GM19351 (cell line): ENCODE measurements around the gene NTM.

Experiments used
- ATAC-seq: cut with Tn5 transposase; IDR thresholded peaks from one replicate; pipeline ENCODE4 v1.9.1; 2021; ENCODE audit warnings: mild to moderate bottlenecking, moderate library complexity; ENCODE audit not compliant: unreplicated experiment

NTM gene

DNA sequence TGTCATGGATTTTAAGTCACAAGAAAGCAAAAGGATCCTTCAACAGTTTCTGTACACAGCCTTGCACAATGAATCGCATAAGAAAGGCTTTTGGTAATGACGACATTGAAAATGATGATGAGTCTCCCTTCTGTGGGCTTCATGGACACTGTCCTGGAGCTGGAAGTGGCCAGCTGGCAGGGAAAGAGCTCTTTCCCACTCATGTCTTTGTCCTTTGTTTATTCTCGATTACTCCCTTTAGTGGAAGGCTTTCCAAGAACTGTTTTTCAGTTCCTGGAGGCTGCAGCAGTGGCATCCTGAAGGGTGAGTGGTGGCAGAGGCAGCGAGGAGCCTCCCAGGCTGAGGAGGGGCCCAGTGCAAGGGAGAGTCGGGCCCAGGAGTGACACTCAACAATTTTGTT, 505.2 kb downstream of the NTM start:
- no peak for ATAC-seq

DNA sequence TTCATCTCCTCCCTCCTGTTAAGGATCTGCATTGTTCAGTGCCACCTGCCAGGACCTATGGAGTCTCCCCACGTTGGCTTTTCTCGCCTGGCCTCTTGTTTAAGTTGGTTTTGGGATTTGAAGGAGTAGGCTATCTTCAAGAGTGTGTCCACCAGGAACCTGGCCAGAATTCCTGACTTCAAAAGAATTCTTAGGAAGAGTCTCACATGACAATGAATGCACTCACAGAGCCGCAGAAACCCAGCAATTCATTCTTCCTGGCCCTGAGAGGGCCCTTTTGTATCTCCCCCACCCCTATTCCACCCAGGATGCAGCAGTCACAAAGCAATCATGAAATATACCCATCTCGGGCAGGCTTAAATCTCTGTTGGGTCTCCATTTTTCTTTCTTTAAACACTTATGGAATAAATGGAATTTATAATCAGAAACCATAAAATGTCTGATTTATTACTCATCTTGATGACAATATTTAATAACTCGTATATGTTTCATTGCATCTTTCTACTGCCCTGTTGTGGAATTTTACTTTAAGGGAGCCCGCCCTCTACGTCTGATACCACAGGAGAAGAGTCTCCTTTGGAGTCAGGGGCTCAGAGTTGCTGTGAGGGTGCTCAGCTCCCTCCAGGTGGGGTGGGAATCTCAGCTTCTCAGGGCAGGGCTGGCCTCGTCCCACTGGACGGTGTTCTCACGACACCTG, 507.0 kb downstream of the NTM start:
- no peak for ATAC-seq

DNA sequence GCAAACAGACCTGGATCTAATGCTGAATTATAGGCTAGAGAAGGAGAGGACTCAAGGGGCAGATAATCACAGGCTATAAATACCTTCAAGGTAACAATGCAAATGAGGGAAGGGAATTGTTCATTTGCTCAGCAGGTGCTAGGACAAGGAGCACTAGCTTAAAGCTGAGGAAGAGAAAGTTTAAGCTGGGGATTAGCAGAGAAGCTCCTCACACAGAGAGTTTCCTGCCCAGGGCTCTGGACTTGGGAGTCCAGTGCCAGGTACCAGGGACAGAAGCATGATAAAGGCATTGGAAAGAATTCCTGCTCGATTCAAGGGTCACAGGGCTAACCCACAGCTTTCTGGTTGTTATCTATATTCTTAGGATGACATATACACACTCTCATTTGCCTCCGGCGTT, 509.9 kb downstream of the NTM start:
- ATAC-seq = no peak

DNA sequence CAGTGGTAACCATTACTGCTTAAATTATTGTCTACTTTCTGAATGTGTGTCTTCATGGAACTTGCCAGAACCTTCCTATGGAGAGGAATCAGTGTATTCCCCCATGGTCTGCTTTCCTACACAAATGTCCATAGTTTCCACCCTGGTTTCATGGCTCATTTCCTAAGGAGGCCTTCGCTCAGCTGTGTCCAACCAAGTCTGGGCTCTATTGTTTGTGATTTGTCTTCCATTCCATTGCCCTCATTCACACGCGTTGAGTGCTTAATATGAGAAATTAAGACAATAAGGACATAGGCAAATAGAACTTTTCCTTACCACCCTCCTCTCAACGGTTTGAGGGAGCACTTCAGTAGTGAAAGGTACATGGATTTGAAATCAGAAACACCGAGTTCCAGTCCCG, 510.6 kb downstream of the NTM start:
- no peak for ATAC-seq

DNA sequence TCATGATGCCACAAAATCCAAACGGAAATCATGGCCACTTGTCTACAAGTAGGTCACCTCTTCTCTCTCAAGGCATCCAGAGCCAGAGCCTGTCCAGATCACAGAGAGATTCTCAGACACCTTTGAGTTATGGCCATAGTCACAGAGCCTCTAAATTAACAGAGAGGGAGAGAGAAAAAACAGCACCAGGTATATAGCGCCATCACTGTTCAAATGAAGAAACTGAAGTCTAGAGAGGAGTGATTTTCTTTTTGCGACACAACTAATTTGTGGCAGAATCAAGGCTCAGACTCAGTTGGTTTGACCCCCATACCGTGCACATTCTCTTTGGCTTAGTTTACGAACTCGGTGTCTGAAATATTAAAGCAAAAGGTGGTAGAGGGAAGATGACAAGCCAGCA, 512.9 kb downstream of the NTM start:
- no peak for ATAC-seq

DNA sequence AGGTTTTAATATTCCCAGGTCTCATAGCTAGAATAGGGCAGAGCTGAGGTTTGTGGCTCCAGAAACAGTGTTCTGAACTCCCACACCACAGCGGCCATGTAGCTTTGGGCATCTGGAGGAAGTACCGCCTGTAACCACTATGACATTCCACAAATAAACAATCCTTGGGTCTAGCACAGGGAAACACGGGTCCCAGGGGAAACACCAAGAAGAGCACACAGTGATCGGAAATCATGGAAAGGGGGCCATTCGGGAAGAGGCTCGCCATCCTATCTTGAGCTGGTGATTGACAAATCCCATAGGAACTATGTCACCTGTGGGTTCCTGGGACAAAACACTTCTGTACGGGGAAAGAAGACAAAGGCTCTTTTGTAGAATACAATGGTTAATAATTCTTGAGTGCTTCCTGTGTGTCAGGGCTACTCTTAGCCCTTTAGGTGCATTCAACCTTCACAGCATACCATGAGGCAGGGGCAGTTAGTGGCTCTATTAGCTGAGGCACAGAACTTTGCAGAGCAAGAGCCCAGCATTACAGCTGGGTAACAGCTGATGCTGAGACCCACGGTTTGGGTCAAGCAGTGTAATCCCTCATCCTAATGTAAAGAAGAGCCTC, 514.2 kb downstream of the NTM start:
- ATAC-seq = no peak

DNA sequence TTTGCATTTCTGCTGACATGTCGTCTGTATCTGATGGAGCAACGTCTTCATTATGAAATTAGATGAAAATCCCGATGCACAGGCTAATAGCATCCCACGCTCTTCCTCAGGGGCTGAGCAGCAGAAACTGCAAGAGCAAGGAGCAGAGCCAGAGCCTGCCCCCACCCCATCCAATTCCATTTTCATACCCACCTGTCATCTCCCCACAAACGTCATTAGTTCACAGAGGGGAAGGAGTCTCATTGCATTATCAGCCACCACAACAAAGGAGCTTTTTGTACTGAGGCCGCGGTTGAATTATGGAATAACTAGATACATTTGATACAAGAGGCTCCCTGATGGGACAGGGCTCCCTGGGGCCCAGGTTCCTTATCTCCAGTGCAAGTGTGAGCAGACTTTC, 515.0 kb downstream of the NTM start:
- ATAC-seq = no peak

DNA sequence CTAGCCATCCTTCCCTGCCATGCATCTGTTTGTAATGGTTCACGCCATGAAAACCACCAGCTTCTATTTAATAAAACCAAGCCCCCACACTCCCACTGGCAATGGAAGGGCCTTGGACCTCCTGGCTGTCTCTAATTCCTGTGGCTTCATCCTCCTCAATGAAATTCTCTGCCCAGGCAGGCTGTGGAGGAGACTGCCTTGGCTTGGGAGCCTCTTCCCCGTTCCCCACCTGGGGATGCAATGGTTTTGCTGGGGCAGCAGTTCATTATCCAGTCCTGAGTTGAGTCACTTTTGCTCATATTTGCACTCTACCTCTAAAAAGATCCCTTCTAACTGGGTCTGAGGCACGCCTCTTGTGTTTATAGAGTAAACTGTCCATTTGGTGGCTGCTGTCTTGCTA, 515.8 kb downstream of the NTM start:
- no peak for ATAC-seq

DNA sequence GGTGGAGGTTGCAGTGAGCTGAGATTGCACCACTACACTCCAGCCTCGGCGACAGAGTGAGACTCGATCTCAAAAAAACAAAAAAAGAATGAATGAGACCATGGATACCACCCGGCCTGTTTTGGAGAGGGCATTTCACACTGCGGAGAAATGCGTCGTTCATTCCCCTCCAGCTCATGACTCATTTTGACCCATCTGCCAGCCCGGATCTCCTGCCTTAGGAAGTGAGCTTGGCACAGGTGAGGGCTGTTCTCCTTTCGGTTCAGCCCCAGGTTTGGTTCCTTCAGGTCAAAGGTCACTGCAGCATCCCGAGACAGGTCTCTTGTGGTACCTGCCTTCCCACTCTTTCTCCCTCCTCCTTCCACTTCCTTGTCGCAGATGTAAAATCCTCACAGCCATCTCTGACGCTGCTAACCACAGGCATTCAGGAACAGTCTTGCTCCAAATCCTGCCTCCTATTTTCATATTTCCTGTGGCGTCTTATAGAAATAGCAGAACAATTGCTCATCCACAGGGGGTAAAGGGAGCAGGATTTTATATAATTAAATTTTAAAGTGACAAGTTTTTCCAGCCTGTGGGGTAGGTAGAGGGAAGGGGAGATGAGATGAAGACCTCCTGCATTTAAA, 517.9 kb downstream of the NTM start:
- ATAC-seq = no peak

DNA sequence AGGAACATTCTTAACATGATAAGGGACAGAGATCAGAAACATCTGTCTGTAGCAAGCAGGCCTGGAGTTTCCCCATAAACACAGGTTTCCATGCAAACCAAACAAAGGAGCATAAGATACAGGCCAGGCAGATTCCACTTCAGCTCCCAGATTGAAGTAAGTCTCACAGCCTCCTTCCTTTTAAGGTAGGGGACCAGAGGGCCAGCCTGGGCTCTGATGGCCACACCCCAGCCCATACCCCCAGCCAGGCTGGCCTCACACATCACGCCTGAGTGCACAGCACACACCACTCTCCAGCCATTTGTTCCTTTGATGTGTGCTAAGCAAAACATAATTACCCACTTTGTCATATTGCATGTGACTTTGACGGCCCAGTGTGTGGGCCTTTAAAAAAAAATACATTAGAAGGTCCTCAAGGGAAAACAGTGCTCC, 518.7 kb downstream of the NTM start:
- peak; percentile 26 for ATAC-seq

DNA sequence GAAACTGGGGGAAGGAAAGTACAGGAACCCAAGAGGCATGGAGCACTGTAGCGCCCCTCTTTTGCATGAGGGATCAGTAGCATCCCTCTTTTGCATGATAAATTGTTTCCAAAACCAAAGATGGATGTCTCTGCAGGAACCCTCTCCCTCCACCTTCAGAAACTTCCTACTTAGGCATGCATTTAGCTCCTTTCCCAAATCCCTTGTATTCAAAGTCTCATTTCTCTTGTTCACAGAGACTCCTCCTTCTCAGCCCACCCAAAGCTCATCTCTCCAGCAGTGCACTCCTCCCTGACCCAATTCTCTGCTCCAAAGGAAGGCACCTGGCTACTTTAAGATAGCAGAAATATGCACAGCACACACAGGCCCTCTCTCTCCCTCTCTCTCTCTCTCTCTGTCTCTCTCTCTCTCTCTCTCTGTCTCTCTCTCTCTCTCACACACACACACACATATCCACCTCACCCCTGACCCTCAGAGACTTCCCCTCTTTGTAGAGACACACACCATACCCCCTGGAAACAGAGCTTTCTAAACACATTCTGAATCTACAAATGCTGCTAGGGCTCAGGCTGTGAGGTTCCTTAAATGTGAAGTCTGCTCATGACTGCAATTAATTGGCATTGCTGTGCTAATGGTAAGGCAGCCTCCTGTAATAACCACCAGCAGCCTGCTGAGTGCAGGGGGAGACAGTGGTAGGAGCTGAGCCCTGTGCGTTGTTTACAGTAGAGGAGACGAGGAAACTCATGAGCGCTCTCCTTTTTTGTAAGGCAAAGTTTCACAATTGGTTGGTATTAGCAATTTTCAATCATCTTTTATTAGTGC, 519.6 kb downstream of the NTM start:
- no peak for ATAC-seq

DNA sequence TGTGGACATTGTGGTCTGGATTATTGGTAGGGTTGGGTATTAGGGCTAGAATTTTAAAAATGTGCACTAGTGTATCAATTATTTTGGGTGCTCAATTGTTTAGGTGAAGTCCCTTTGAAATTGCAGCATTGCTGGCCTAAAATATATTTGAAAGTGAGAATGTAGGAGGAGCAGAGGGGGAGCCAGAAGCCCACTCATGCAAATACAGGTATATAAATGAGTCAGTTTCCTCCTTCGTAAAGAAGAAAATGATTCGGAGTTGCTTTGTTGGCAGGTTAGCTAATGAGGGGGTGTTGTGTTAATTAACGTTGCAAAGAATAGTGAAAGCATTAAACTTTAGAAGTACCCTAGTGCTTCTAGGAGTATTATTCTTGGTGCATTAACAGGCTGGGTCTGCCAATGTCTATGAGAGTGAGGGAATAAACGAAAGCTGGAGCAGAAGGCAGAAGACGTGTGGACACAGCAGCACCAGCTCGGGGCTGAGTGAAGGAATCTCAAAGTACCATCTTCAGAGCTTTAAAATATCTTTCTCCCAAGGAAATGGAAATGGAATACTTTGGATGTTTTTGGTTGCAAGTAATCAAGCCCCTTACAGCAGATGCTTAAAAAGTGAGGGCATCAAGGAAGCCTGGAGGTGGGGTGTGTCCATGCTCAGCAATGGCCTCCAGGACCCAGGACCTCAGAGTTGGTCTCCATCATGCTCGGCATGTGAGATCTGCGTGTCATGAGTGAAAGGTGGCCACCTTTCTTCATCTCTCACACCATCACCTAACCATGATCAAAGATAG, 522.9 kb downstream of the NTM start:
- ATAC-seq = peak; percentile 86

DNA sequence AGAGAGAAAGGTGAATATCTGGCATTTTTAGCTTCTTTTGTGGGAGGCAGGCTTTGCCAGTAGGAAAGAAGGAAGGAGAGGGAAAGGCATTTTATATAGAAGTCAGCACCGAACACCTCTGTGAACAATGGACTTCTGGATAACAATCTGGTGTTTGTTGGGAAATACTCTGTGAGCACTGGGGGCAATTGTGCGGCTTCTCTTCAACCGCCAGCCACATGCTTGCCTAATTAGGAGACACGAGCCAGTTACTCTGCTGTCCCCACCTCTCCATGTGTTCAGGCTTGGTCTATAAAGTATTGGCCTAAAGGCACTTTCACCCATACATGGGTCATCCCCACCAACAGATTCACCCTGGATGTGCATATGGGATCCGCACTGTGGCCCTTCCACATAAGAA, 523.6 kb downstream of the NTM start:
- ATAC-seq = no peak

DNA sequence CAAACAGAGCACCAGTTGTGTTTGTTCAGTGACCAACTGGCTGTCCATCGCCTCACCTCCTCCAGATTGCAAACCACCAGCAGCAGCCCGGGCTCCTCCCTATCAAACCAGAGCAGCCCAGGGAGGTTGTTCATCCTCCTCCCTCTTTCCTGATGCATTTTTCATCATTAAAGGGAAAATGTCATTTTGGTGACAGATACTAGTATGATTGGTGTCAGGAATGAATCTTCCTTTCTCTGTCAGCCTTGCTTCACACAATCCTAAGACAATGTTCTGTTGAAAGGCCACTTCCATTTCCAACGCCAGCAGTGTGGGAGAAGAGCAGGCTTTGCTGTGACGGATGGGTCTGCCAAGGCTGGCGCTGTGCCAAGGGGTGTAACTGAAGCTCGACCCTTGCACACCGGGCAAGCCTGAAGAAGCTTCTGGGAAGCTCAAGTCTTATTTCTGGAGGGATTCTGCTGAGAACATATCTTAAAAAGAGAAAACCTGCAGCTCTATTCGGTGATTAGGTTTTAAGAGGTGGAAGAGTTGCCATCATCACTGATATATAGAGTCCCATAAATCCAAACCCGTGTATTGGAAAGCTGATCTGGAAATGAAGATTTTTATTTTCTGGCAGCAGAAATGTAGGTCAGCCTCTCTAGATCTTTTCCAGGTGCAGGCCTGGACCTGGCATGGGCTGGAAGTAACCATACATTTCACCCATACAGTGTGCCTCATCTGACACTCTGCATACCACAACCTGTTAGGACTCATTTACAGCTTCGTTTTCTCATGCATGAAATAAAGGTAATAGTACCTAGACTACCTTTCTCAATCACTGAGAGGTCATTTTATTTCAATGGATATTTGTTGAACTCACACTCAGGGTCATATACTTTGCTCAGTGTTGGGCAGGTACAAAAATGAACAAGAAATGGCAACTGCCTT, 524.5 kb downstream of the NTM start:
- no peak for ATAC-seq

DNA sequence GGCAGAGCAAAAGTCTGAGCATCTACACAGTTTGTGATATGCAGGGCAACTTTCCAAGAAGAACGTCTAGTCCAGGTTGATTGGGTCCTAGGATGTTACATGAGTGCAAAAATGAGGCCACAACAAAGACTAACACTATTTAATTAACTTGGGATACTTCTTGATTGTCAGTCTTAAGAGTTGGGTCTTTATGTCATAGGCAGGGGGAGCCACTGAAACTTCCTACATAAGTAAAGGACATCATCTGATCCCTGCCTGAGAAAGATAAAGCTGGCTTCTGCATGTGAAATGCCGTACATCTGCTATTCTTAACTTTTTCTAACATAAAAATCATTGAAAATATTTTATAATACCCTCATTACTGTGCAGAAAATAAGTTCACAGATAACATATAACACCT, 525.5 kb downstream of the NTM start:
- ATAC-seq = no peak

DNA sequence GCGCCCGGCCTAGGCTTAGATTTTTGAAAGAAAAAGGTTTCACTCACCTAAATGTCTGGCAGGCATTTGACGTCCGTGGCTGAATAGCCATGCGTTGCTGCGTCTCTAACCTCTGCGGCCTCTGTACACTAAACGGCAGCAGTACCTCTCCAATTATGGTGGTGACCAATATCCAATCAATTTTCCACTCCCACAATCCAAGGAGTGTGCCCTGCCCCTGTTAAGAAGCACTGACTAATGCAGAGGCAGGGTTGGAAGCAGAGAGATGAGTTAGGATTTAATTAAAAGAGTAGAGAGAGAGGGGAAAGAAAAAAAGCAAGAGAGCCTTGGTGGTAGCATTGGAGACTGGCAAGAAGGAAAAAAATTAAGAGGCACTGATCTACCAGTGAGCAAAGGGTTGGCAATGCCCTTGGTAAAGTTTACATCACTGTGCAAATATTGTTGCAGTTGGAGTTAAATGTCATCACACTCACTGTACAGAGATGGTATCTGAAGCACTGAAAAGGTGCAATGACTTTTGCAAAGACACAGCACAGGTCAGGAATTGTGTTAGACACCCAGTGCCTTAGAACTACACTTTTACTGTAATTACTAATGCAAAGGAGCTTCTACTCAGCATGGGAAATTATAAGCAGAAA, 526.7 kb downstream of the NTM start:
- no peak for ATAC-seq

DNA sequence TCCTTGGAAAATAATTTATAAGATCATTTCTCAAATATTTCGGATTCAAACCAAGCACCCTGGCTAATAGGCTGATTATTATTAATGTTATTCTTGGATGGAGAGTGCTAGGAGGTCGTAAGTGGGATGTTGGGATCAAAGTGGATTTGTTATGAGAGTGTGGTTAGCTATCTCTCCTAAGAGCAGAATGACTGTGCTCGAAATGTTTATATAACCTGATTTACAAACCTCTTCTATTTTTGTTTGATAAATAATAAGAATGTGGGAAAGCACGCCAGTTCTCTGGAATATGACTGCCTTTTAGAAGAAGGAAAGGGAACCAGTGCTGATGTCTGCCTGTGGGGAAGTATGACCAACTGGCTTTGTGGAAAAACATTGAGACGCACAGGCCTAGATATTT, 527.5 kb downstream of the NTM start:
- ATAC-seq = no peak

DNA sequence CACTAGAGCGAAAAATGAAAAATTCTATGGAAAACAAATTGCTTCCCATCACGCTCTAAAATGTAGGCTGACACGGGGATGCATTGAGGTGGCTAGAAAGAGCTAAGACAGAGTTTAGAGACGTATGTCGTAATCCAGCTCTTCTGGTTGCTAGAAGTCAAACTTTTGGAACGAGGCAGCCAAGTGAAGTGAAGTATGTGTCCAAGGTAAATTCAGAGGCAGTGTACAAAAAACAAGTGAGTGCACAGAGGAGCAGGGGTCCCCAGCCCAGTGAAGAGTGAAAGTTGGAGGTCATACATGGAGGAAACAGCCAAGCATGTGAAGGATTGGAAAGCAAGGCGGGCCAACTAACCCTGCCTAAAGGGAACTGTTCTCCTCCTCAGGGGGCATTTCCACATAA, 528.5 kb downstream of the NTM start:
- ATAC-seq = no peak

DNA sequence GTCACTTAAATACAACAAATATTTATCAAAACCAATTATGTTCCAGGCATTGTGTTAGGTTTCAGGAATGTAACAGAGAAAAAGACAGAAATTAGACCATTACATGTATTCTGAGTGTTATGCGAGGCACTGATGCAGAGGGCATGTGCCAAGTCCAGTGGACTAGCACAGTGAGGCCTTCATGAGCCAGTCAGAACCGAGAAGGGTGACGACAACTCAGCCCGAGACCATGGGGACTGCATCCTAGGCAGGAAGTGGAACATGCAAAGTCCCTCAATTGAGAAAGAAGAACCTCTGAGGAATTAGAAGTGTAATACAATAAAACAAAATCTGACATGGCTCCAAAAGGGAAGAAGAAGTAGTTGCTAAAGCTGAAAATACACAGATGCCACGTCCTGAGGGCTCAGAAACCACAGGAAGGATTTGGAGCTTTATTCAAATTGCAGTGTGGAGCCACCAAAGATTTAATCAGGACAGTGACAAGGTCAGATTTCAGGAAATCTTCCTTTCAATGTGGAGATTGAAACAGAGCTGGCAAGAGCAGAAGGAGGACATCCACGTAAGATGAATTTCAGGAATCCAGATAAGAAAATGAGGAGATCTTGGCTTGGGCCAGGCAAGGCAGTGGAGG, 529.6 kb downstream of the NTM start:
- peak; percentile 62 for ATAC-seq
